LHCN-M2 (cell line): ENCODE data around the gene CFAP251. TPM values are rescaled to one million over a fixed set of nuclear protein-coding genes. Genes with fewer than 3 reads are reported as not detected.

ENCODE experiments used
- DNase-seq: peaks from one replicate; pipeline ENCODE4 v3.0.0-alpha.2; 2012; ENCODE audit warnings: low read depth
- total RNA-seq: library from RNA; depleted of rRNA; stranded (reverse); fragments of >200 nt; gene quantifications from 2 replicates; pipeline ENCODE4 v1.2.3, GENCODE V29; 2014; rRNA removed

The CFAP251 gene
- total RNA-seq, 1 experiment from 2014 or later: 2.2 TPM

DNA sequence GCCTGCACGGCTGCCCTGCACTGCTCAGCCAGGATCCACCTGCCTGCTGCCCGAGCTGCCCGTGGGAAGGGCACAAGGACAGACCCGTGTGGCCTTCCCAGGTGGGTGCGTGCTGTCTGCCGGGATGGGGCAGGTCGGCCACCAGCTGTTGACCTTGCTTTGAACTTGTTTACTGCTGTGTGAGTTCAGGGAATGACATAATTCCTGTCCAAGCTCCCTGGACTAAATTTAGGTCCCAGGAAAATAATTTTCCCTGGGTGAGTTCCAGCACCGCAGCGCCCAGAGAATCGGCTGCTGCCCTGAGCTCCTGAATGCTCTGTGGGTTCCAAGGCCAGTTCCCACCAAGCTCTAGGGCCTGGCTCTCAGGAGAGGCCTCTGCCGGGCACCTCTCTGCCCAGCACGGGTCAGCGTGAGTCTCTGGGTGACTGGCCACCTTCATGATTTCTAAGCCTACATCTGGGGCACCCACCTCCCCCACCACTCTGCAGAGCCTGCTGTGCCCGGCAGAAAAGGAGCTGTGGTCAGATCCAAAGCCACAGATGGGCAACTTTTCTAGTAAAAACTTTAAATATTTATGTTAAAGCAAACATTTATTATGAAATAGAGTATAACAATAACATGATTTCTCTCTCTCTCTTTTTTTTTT is 133.0 kb downstream of the CFAP251 start:
- DNase-seq: peak; percentile 37

GRCh38 chr12:122052285-122052684 is 133.9 kb downstream of the CFAP251 start:
- no peak for DNase-seq

Other genes starting within 250 kb of the CFAP251 start
- 0.06 TPM in 1 of 2 replicates, not detected in the other for gene MORN3, start 248.9 kb upstream of the CFAP251 start, total RNA-seq
- 13.0 and 13.6 TPM in 2 replicates for gene TMEM120B, start 205.8 kb upstream of the CFAP251 start, total RNA-seq
- 1.8 and 2.5 TPM in 2 replicates for gene RHOF, start 124.9 kb upstream of the CFAP251 start, total RNA-seq
- 2.2 and 2.9 TPM in 2 replicates for gene SETD1B, start 114.6 kb upstream of the CFAP251 start, total RNA-seq
- 0.26 and 0.75 TPM in 2 replicates for gene HPD, start 59.7 kb upstream of the CFAP251 start, total RNA-seq
- gene PSMD9, start 29.8 kb upstream of the CFAP251 start, total RNA-seq: 110 and 118 TPM in 2 replicates
- gene BCL7A, start 103.3 kb downstream of the CFAP251 start, total RNA-seq: 3.1 and 5.7 TPM in 2 replicates
- gene MLXIP, start 160.2 kb downstream of the CFAP251 start, total RNA-seq: 7.8 and 8.4 TPM in 2 replicates